CD14-positive monocyte (primary cell): ENCODE measurements around the gene CACNA2D1. TPM values are rescaled to one million over a fixed set of nuclear protein-coding genes. Genes with fewer than 3 reads are reported as not detected.

Experiments used
- DNase-seq, 3 donors: peaks; one replicate each; pipeline ENCODE4 v3.0.0-alpha.2; 2011 to 2022
- H2AFZ ChIP-seq: 2 replicates; pipeline ENCODE4 v1.6.0; 2012; ENCODE audit warnings: mild to moderate bottlenecking, low read depth, low read length, inconsistent platforms; ENCODE audit not compliant: insufficient read depth, poor library complexity, severe bottlenecking
- H3K27ac ChIP-seq, 2 donors: 1 replicate in 1 of 2; 2 replicates in 1 of 2; pipeline ENCODE4 v1.5.1; 2012 to 2013; ENCODE audit warnings: low read length in 2 of 2, control low read depth in 1 of 2, inconsistent platforms in 1 of 2, low read depth in 1 of 2, mild to moderate bottlenecking in 1 of 2
- H3K27me3 ChIP-seq, 2 donors: one replicate each; pipeline versions ENCODE4 v1.6.0 to v1.6.1; 2011 to 2013; ENCODE audit warnings: low read length in 2 of 2; ENCODE audit not compliant: control insufficient read depth in 2 of 2, insufficient read depth in 2 of 2
- H3K36me3 ChIP-seq, 2 donors: replicated peaks in 1 of 2; 1 replicate in 1 of 2; 2 replicates in 1 of 2; pipeline versions ENCODE4 v1.5.1 to v1.6.1; 2012 to 2013; ENCODE audit warnings: low read length in 2 of 2, control low read depth in 1 of 2, inconsistent platforms in 1 of 2, mild to moderate bottlenecking in 1 of 2; ENCODE audit not compliant: insufficient read depth in 2 of 2, control insufficient read depth in 1 of 2
- H3K4me1 ChIP-seq, 2 donors: 1 replicate in 1 of 2; 2 replicates in 1 of 2; pipeline versions ENCODE4 v1.5.1 to v1.6.1; 2012 to 2013; ENCODE audit warnings: low read length in 2 of 2, control low read depth in 1 of 2, inconsistent platforms in 1 of 2, mild to moderate bottlenecking in 1 of 2, moderate library complexity in 1 of 2; ENCODE audit not compliant: insufficient read depth in 2 of 2, control insufficient read depth in 1 of 2
- H3K4me2 ChIP-seq: replicated peaks from 2 replicates; pipeline ENCODE3; 2012; ENCODE audit warnings: low read length, moderate library complexity, mild to moderate bottlenecking; ENCODE audit not compliant: poor library complexity, severe bottlenecking; ENCODE audit errors: extremely low read depth
- H3K4me3 ChIP-seq, 3 experiments: fragments of 200-600 bp in 1 of 3; sonication (generic) in 1 of 3; replicated peaks in 1 of 3; 1 replicate in 2 of 3; 2 replicates in 1 of 3; pipeline ENCODE4 v1.5.1; 2011 to 2013; ENCODE audit warnings: low read length in 3 of 3, mild to moderate bottlenecking in 3 of 3, control low read depth in 2 of 3, low read depth in 2 of 3, inconsistent platforms in 1 of 3, moderate library complexity in 1 of 3
- H3K79me2 ChIP-seq: 2 replicates; pipeline ENCODE4 v1.6.0; 2012; ENCODE audit warnings: mild to moderate bottlenecking, control low read depth, inconsistent platforms, low read length, moderate library complexity; ENCODE audit not compliant: insufficient read depth
- H3K9ac ChIP-seq: 2 replicates; pipeline ENCODE4 v1.6.0; 2017; ENCODE audit warnings: low read length, mild to moderate bottlenecking; ENCODE audit not compliant: insufficient read depth, poor library complexity, severe bottlenecking
- H3K9me3 ChIP-seq, 2 donors: replicated peaks in 1 of 2; 1 replicate in 1 of 2; 2 replicates in 1 of 2; pipeline versions ENCODE4 v1.5.1 to v1.6.1; 2012 to 2013; ENCODE audit warnings: low read length in 2 of 2, control low read depth in 1 of 2; ENCODE audit not compliant: control insufficient read depth in 1 of 2, insufficient read depth in 1 of 2
- H4K20me1 ChIP-seq: 2 replicates; pipeline ENCODE4 v1.6.0; 2012; ENCODE audit warnings: mild to moderate bottlenecking, low read length, control low read depth, moderate library complexity; ENCODE audit not compliant: insufficient read depth
- H3K27ac Mint-ChIP-seq, 7 donors: one replicate each; pipeline ENCODE4 v1.8.0; 2020; ENCODE audit warnings: mild to moderate bottlenecking in 7 of 7, mixed read lengths in 7 of 7, moderate library complexity in 6 of 7, inconsistent platforms in 2 of 7
- H3K27me3 Mint-ChIP-seq, 3 donors: one replicate each; pipeline ENCODE4 v1.8.0; 2021 to 2022; ENCODE audit warnings: low read depth in 3 of 3, mild to moderate bottlenecking in 3 of 3, mixed read lengths in 3 of 3, moderate library complexity in 3 of 3, inconsistent platforms in 1 of 3
- H3K36me3 Mint-ChIP-seq, 2 donors: one replicate each; pipeline ENCODE4 v1.8.0; 2020; ENCODE audit warnings: mixed read lengths in 2 of 2, inconsistent platforms in 1 of 2, mild to moderate bottlenecking in 1 of 2
- H3K4me1 Mint-ChIP-seq: one replicate; pipeline ENCODE4 v1.8.0; 2020; ENCODE audit warnings: mild to moderate bottlenecking, mixed read lengths
- H3K4me3 Mint-ChIP-seq, 2 donors: one replicate each; pipeline ENCODE4 v1.8.0; 2020; ENCODE audit warnings: mild to moderate bottlenecking in 2 of 2, mixed read lengths in 2 of 2, moderate library complexity in 1 of 2
- H3K9me3 Mint-ChIP-seq, 7 donors: one replicate each; pipeline ENCODE4 v1.8.0; 2020 to 2022; ENCODE audit warnings: mixed read lengths in 7 of 7, mild to moderate bottlenecking in 6 of 7, moderate library complexity in 6 of 7, inconsistent platforms in 2 of 7
- CTCF ChIP-seq: fragments of 200-600 bp; IDR thresholded peaks from one replicate; pipeline ENCODE4 v1.8.0; 2022; ENCODE audit warnings: antibody characterized with exemption, mild to moderate bottlenecking
- WGBS: methylation state at CpG from one replicate; pipeline ENCODE4 v1.1.5; 2013; ENCODE audit warnings: missing lambda C conversion rate; ENCODE audit not compliant: insufficient coverage; 5-methylcytosine and 5-hydroxymethylcytosine counted together
- intact Hi-C, 2 donors: fragments of 100-400 bp; cut with micrococcal nuclease; formaldehyde crosslinking; loops; one replicate each; pipeline versions ENCODE4 v1.15.0 to v1.15.1; 2023
- polyA plus RNA-seq, 3 donors: library from polyadenylated mRNA; depleted of rRNA in 1 of 3; unstranded in 2 of 3; stranded (reverse) in 1 of 3; fragments of 300-500 nt in 2 of 3; fragments of >200 nt in 1 of 3; fragmentation: Illumina TruSeq in 2 of 3; gene quantifications; 1 replicate in 2 of 3; 2 replicates in 1 of 3; pipeline ENCODE4 v1.2.3, GENCODE V29; 2012 to 2021

CACNA2D1 gene
- polyA plus RNA-seq, 3 donors: 0.02 TPM; not detected in 2

GRCh38 chr7:82384779-82385178, 58.8 kb downstream of the CACNA2D1 start:
- Mint-ChIP-seq H3K27ac (no peak overlapping the region), H3K4me1 (no peaks in the 10 kb centered on the region), H3K4me3 (no peak overlapping the region), H3K9me3 (peaks cover 0 to 3% (median 0%) of the 10 kb centered on the region in 7 donors), H3K27me3 (peaks cover 0 to 1% (median 0%) of the 10 kb centered on the region in 3 donors), H3K36me3 (no peaks in the 10 kb centered on the region)
- H4K20me1 ChIP-seq: no peaks in the 10 kb centered on the region
- H3K27ac ChIP-seq: no peak overlapping the region
- no peak overlapping the region for H2AFZ ChIP-seq
- TF ChIP-seq CTCF: no peak
- WGBS: 80% methylated on average over 1 of the region's 2 CpGs
- H3K27me3 ChIP-seq: no peaks in the 10 kb centered on the region
- H3K4me2 ChIP-seq: no peak overlapping the region
- no peaks in the 10 kb centered on the region for H3K36me3 ChIP-seq
- H3K4me3 ChIP-seq: no peak overlapping the region
- DNase-seq: no peak
- no peaks in the 10 kb centered on the region for H3K9me3 ChIP-seq
- H3K9ac ChIP-seq: no peak overlapping the region
- intact Hi-C loops: no loop called here
- H3K79me2 ChIP-seq: no peaks in the 10 kb centered on the region
- no peaks in the 10 kb centered on the region for H3K4me1 ChIP-seq

- no peak overlapping the region for H3K9ac ChIP-seq
- no peaks in the 10 kb centered on the region for H3K9me3 ChIP-seq
- no peak overlapping the region for H2AFZ ChIP-seq
- H3K36me3 Mint-ChIP-seq: no peaks in the 10 kb centered on the region
- H3K27me3 ChIP-seq: no peaks in the 10 kb centered on the region
- no peaks in the 10 kb centered on the region for H3K36me3 ChIP-seq
- H3K4me2 ChIP-seq: no peak overlapping the region
- no peaks in the 10 kb centered on the region for H3K4me1 Mint-ChIP-seq
- H3K79me2 ChIP-seq: no peaks in the 10 kb centered on the region
- no peak for DNase-seq
- no peak overlapping the region for H3K27ac Mint-ChIP-seq
- no peak overlapping the region for H3K27ac ChIP-seq
- WGBS: no CpG with 5 or more reads among the region's 4 CpGs
- H4K20me1 ChIP-seq: no peaks in the 10 kb centered on the region
- no peaks in the 10 kb centered on the region for H3K4me1 ChIP-seq
- intact Hi-C loops: no loop called here
- peaks cover 0 to 3% (median 0%) of the 10 kb centered on the region in 7 donors for H3K9me3 Mint-ChIP-seq
- TF ChIP-seq CTCF: no peak
- H3K27me3 Mint-ChIP-seq: peaks cover 0 to 1% (median 0%) of the 10 kb centered on the region in 3 donors
- no peak overlapping the region for H3K4me3 Mint-ChIP-seq
- no peak overlapping the region for H3K4me3 ChIP-seq
Measured at GRCh38 chr7:82384051-82384464, 59.5 kb downstream of the CACNA2D1 start.
